ENCODE measurements around the gene PATZ1. TPM values are rescaled to one million over a fixed set of nuclear protein-coding genes. Genes with fewer than 3 reads are reported as not detected.
A peak's percentile ranks its signal among the peaks of the same experiment; 100 is the strongest.
"Not testable (repeated sequence)": the region's sequence is repeated elsewhere in the genome, so short reads cannot be mapped to it uniquely, and the experiment has no call there.

The PATZ1 gene
- polyA plus RNA-seq, 2 of the 4 experiments (the other 2 are of a cell fraction), result 16.4 to 18.2 TPM

DNA sequence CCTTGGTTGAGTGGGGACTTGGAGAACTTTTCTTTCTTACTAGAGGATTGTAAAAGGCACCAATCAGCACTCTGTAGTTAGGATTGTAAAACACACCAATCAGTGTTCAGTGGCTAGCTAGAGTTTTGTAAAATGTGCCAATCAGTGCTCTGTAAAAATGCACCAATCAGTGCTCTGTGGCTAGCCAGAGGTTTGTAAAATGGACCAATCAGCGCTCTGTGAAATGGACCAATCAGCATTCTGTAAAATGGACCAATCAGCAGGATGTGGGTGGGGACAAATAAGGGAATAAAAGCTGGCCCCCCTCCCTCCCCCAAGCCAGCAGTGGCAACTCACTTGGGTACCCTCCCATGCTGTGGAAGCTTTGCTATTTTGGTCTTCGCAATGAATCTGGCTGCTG, 47.7 kb upstream of the PATZ1 start:
- no peak for ATAC-seq
- peak in 1 of 2 experiments; percentile 6 for DNase-seq (ENCODE audit: low read depth in 1 of 2, low spot score in 1 of 2)
- ChIA-PET POLR2A (no interaction called here), CTCF (interaction anchor here (1.0 kb wide), 1 partner anchor 13 kb away, joined by 3 read pairs; no protein-coding TSS in a partner anchor)
- no peak overlapping the region for H3K4me2 ChIP-seq
- FAIRE-seq, result no peak
- H3K4me3 ChIP-seq, result no peak overlapping the region
- WGBS (ENCODE audit: missing lambda C conversion rate), result 79% methylated on average over 2 of the region's 2 CpGs
- H3K9me3 ChIP-seq, result no peaks in the 10 kb centered on the region
- H3K4me1 ChIP-seq, result no peaks in the 10 kb centered on the region
- H3K27ac ChIP-seq, result no peak overlapping the region
- TF ChIP-seq, protein P1, sequence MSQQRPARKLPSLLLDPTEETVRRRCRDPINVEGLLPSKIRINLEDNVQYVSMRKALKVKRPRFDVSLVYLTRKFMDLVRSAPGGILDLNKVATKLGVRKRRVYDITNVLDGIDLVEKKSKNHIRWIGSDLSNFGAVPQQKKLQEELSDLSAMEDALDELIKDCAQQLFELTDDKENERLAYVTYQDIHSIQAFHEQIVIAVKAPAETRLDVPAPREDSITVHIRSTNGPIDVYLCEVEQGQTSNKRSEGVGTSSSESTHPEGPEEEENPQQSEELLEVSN (IDR thresholded peaks at IDR 0.05; ENCODE audit: borderline replicate concordance, low read depth), result no peak
- TF ChIP-seq, protein P2, sequence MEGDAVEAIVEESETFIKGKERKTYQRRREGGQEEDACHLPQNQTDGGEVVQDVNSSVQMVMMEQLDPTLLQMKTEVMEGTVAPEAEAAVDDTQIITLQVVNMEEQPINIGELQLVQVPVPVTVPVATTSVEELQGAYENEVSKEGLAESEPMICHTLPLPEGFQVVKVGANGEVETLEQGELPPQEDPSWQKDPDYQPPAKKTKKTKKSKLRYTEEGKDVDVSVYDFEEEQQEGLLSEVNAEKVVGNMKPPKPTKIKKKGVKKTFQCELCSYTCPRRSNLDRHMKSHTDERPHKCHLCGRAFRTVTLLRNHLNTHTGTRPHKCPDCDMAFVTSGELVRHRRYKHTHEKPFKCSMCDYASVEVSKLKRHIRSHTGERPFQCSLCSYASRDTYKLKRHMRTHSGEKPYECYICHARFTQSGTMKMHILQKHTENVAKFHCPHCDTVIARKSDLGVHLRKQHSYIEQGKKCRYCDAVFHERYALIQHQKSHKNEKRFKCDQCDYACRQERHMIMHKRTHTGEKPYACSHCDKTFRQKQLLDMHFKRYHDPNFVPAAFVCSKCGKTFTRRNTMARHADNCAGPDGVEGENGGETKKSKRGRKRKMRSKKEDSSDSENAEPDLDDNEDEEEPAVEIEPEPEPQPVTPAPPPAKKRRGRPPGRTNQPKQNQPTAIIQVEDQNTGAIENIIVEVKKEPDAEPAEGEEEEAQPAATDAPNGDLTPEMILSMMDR (IDR thresholded peaks at IDR 0.05), result no peak
- TF ChIP-seq RARB (CRISPR knock-in tag; IDR thresholded peaks at IDR 0.05) (no peak), ZFP36 (IDR thresholded peaks at IDR 0.05; ENCODE audit: borderline replicate concordance, partially characterized antibody) (no peak), MAZ (IDR thresholded peaks at IDR 0.05; ENCODE audit: borderline replicate concordance, low read depth, low read length) (no peak), BHLHE40 (IDR thresholded peaks at IDR 0.05; ENCODE audit: low read depth, low read length) (no peak), KDM1A (IDR thresholded peaks at IDR 0.05; ENCODE audit: low read depth) (no peak), FOXS1 (CRISPR knock-in tag; IDR thresholded peaks at IDR 0.05) (no peak), MAFK (IDR thresholded peaks at IDR 0.05; ENCODE audit: partially characterized antibody) (no peak), CBX2 (IDR thresholded peaks at IDR 0.05; ENCODE audit: borderline replicate concordance, low read depth) (no peak), SMC3 (IDR thresholded peaks at IDR 0.05) (no peak), ESRRA (IDR thresholded peaks at IDR 0.05; ENCODE audit: borderline replicate concordance, low read length) (no peak), JUNB (IDR thresholded peaks at IDR 0.05) (no peak)
- TF ChIP-seq, protein P3, sequence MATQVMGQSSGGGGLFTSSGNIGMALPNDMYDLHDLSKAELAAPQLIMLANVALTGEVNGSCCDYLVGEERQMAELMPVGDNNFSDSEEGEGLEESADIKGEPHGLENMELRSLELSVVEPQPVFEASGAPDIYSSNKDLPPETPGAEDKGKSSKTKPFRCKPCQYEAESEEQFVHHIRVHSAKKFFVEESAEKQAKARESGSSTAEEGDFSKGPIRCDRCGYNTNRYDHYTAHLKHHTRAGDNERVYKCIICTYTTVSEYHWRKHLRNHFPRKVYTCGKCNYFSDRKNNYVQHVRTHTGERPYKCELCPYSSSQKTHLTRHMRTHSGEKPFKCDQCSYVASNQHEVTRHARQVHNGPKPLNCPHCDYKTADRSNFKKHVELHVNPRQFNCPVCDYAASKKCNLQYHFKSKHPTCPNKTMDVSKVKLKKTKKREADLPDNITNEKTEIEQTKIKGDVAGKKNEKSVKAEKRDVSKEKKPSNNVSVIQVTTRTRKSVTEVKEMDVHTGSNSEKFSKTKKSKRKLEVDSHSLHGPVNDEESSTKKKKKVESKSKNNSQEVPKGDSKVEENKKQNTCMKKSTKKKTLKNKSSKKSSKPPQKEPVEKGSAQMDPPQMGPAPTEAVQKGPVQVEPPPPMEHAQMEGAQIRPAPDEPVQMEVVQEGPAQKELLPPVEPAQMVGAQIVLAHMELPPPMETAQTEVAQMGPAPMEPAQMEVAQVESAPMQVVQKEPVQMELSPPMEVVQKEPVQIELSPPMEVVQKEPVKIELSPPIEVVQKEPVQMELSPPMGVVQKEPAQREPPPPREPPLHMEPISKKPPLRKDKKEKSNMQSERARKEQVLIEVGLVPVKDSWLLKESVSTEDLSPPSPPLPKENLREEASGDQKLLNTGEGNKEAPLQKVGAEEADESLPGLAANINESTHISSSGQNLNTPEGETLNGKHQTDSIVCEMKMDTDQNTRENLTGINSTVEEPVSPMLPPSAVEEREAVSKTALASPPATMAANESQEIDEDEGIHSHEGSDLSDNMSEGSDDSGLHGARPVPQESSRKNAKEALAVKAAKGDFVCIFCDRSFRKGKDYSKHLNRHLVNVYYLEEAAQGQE (IDR thresholded peaks at IDR 0.05), result no peak
- TF ChIP-seq, protein P4, sequence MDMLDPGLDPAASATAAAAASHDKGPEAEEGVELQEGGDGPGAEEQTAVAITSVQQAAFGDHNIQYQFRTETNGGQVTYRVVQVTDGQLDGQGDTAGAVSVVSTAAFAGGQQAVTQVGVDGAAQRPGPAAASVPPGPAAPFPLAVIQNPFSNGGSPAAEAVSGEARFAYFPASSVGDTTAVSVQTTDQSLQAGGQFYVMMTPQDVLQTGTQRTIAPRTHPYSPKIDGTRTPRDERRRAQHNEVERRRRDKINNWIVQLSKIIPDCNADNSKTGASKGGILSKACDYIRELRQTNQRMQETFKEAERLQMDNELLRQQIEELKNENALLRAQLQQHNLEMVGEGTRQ (IDR thresholded peaks at IDR 0.05), result no peak

DNA sequence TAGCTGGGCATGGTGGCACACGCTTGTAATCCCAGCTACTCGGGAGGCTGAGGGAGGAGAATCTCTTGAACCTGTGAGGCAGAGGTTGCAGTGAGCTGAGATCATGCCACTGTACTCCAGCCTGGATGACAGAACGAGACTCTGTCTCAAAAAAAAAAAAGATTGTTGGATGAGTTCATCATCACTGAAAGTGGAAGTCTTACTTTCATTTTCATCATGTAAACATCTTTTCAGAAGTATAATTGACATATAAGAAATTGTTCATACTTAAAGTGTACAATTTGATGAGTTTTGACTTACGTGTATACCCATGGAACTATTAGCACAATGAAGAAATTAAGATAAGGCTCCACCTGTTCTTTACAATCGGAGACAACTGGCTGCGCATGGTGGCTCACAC, 32.5 kb upstream of the PATZ1 start:
- H3K27ac ChIP-seq; H3K4me2 ChIP-seq; CTCF ChIA-PET; H3K4me3 ChIP-seq; H3K9me3 ChIP-seq; H3K4me1 ChIP-seq; FAIRE-seq; DNase-seq (ENCODE audit: low read depth in 1 of 2, low spot score in 1 of 2); ATAC-seq; POLR2A ChIA-PET: not testable (repeated sequence)
- 78% methylated on average over 6 of the region's 6 CpGs for WGBS (ENCODE audit: missing lambda C conversion rate)

DNA sequence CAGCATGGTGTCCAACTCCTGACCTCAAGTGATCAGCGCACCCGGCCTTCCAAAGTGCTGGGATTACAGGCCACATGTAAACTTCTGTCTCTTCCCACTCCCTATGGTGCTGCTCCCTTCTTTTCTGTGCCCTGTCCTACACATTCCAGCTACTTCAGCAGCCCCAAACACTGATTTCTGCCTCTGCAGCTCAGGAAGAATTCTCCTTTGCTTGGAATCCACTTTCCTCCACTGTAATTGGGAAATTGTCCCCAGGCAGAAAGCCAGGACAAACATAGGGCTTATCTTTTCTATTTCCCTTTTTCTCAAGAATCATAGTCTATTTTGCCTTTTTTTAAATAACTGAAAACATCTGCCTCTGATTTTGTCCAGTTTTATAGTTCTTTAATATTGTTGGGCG, 32.0 kb upstream of the PATZ1 start:
- no peak for DNase-seq (ENCODE audit: low read depth in 1 of 2, low spot score in 1 of 2)
- no peak for FAIRE-seq
- 81% methylated on average over 3 of the region's 3 CpGs for WGBS (ENCODE audit: missing lambda C conversion rate)

More for the DNA sequence above, 32.0 kb upstream of the PATZ1 start:
- no peak for ATAC-seq
- Histone ChIP-seq H3K4me3 (no peak overlapping the region), H3K27ac (no peak overlapping the region), H3K4me2 (no peak overlapping the region), H3K9me3 (no peaks in the 10 kb centered on the region), H3K4me1 (no peaks in the 10 kb centered on the region)
- ChIA-PET POLR2A (interaction anchor here (0.7 kb wide), 1 partner anchor 39 kb away, joined by 7 read pairs; no protein-coding TSS in a partner anchor), CTCF (no interaction called here)
- TF ChIP-seq JUN (IDR thresholded peaks at IDR 0.05) (no peak), HEYL (CRISPR knock-in tag; IDR thresholded peaks at IDR 0.05) (no peak), EHMT2 (IDR thresholded peaks at IDR 0.05; ENCODE audit: low read depth) (no peak), POLR2A (IDR thresholded peaks at IDR 0.05; ENCODE audit: low read length) (no peak), FOXS1 (CRISPR knock-in tag; IDR thresholded peaks at IDR 0.05) (no peak), CHD2 (IDR thresholded peaks at IDR 0.05; ENCODE audit: low read length, partially characterized antibody) (no peak), SMC3 (IDR thresholded peaks at IDR 0.05) (no peak), RFX5 (IDR thresholded peaks at IDR 0.05) (no peak), KDM1A (IDR thresholded peaks at IDR 0.05; ENCODE audit: low read depth) (no peak), ZNF302 (CRISPR knock-in tag; IDR thresholded peaks at IDR 0.05) (no peak), EHF (CRISPR knock-in tag; IDR thresholded peaks at IDR 0.05) (no peak)
- TF ChIP-seq, protein P5, sequence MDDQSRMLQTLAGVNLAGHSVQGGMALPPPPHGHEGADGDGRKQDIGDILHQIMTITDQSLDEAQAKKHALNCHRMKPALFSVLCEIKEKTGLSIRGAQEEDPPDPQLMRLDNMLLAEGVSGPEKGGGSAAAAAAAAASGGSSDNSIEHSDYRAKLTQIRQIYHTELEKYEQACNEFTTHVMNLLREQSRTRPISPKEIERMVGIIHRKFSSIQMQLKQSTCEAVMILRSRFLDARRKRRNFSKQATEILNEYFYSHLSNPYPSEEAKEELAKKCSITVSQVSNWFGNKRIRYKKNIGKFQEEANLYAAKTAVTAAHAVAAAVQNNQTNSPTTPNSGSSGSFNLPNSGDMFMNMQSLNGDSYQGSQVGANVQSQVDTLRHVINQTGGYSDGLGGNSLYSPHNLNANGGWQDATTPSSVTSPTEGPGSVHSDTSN (IDR thresholded peaks at IDR 0.05), result no peak

All from A549 (cell line).